NT2/D1 (cell line): ENCODE results near the gene PCDHGA11.

ENCODE experiments used
- YY1 ChIP-seq: IDR thresholded peaks from 2 replicates; pipeline ENCODE4 v1.6.1; 2011; ENCODE audit not compliant: insufficient read length, insufficient read depth
- ZNF274 ChIP-seq: IDR thresholded peaks from 2 replicates; pipeline ENCODE4 v1.6.1; 2011; ENCODE audit warnings: mild to moderate bottlenecking, low read depth, low read length

DNA sequence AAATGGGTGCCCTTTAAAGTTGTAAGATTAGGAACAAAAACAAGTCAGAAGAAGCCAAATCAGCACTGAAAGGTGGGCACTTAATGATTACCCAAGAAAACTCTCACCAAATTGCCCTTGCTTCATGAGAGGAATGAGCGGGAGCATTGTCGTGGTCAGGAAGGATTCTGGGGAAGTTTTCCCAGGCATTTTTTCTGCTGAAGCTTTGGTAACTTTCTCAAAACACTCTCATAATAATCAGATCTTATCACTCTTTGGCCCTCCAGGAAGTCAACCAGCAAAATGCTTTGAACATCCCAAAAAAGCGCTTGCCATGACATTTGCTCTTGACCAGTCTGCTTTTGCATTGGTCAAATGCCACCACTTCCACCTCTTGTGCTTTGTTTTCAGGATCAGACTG lies 44.5 kb downstream of the PCDHGA11 start:
- TF ChIP-seq YY1 (no peak), ZNF274 (no peak)
